GM12874 (cell line): Measurements from ENCODE around the gene JMJD7.

Experiments used
- CTCF ChIP-seq: IDR thresholded peaks from 2 replicates; pipeline ENCODE4 v1.5.1; 2011; ENCODE audit warnings: low read depth, mild to moderate bottlenecking, control low read depth, low read length, moderate library complexity; ENCODE audit not compliant: insufficient read depth

JMJD7 gene

DNA sequence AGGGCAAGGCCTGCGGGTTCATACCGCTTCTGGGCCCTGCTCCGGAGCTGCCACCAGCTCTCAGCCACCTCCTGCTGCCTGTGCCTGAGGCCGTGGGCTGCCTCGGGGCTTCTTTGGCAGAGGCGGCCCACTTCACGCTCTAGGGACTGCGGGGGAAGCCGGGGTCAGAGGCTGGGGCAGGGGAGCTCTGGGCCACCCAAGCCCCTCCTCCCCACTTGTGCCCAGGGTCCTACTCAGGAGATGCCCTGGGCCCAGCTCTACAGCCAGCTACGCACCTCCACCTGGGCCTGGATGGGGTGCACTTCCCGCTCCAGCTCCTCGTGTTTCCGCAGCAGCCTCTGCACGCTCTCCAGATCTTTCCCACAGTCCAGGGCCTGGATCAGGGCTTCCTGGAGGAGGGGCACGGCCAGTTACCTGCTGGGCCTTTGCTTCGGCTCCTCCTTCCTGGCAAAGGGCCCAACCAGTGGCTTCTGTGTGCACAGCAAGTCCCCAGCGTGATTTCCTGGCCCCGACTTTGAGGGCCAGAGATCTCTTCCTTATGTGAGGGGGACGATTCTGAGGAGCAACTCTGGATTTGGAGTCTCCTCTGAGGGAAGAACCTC lies 34.7 kb downstream of the JMJD7 start:
- TF ChIP-seq CTCF: no peak

DNA sequence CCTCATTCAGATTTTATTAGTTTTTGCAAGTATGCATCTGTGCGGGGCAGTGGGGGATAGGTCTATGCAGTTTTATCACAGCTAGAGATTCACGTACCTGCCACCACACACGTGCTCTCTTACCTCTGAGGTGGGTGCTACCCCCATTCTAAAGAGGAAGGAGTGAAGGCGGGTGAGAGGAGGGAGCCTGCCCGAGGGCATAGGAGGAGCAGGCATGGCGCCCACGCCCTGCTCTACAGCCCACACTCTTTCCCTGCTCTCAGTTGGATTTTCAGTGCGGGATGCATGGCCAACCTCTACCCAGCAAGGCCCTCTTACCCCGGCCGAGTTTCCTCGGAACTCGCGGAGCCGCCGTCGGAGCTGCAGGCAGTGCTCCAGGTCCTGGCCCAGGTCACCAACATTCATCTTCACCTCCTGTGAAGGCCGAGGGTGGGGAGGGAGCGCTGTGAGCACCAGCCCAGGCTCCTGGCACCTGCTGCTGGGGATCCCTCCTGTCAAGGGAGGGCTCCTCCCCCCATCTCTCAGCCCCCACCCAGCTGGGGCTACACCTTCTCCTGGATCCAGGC lies 37.7 kb downstream of the JMJD7 start:
- TF ChIP-seq CTCF: no peak

DNA sequence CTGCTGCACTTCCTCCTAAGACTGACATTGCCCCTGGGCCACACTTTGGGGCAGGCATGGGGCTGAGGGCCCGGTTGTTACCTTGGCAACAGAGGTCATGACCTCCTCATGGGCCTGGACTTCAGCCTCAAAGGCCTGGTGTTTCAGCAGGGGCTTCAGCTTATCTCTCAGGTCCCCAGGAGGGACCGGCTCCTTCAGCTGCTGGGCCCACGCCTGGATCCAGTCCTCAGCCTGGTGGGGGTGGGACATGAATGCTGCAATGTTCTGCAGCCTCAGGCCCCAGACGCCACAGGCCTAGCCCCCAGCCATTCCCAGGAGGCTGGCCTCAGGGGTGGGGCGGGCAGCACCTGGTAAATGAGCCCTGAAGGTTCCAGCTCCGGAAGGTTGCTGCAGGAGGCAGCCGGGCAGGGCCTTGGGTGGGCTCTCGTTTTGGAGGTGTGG lies 38.4 kb downstream of the JMJD7 start:
- no peak for TF ChIP-seq CTCF

GRCh38 chr15:41866872-41867579 lies 39.1 kb downstream of the JMJD7 start:
- no peak for TF ChIP-seq CTCF

- no peak for TF ChIP-seq CTCF
These were observed 40.4 kb downstream of the JMJD7 start for GRCh38 chr15:41868321-41868720.

DNA sequence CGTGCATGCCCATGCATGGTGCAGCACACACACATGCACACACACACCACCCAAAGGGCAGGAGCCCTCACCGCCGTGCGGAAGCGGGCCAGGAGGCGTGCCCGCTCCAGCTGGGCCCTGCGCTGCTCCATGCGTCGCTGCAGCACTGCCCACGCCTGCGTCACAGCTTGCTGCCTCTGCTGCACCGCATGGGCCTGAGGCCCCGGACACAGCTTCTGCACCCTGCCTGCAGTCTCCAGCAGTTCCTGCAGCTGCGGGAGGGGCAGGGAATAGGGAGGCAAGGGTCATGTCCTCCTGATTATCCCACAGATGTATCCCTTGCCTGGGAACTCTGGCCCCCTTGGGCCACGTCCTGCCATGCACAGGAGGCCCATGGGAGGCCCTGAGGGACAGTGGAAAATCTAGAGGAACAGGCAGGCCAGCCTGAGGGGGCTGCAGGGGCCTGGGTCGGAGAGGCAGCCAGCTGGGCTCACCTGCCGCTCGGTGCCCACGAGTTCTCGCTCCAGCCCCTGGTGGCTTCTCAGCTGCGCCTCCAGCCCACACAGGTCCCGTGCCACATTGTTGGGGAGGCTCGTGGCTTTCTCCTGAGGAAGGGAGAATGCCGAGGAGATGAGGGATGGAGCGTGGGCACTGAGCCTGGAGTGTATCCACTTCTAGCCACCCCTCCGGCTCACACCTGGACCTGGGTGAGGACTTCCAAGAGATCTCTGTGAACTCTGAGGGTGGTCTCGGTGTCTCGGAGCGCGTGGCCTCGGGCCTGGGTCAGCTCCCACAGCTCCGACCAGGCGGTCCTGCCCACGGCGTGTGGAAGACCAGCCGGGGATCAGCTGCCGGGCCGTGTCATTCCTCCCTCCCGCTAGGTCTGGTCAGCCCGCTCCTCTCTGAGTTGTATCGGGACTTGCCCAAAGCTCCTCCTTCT lies 42.1 kb downstream of the JMJD7 start:
- TF ChIP-seq CTCF: no peak

DNA sequence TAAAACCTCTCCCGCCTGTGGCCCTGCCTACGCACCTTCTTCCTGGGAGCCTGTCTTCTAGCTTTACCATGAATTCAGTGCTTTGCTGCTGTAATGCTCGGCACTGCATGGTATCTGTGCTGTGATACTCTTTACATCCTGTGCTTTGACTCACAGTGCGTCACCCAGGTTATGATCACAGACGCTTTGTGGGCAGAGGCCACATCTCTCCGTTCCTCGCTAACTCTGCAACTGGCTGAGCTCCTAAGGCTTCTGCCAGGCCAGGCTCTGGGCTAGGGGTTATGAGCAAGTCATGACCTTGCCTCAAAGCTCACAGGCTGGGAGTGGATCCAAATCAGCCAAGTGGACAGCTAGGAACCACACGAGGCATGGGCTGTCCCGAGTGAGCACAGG lies 42.8 kb downstream of the JMJD7 start:
- TF ChIP-seq CTCF: no peak
